Upper lobe of left lung (tissue), 4 donors: ENCODE data around the gene PDE9A.

Source experiments
- POLR2A ChIP-seq, 4 donors: fragments of 450-650 bp; IDR thresholded peaks; one replicate each; pipeline ENCODE4 v1.5.1; 2016 to 2017; ENCODE audit warnings: antibody characterized with exemption in 4 of 4, mild to moderate bottlenecking in 2 of 4
- POLR2AphosphoS5 ChIP-seq, 2 donors: sonication (generic); formaldehyde crosslinking; IDR thresholded peaks; one replicate each; pipeline ENCODE4 v1.5.1; 2017; ENCODE audit warnings: antibody characterized with exemption in 2 of 2
- TF ChIP-seq, protein P1 (sequence below), 6 experiments: fragments of 450-650 bp in 4 of 6; fragments of 200-600 bp in 2 of 6; sonication (generic) in 2 of 6; IDR thresholded peaks; one replicate each; pipeline ENCODE4 v1.5.1; 2016 to 2019; ENCODE audit warnings: antibody characterized with exemption in 6 of 6

DNA sequence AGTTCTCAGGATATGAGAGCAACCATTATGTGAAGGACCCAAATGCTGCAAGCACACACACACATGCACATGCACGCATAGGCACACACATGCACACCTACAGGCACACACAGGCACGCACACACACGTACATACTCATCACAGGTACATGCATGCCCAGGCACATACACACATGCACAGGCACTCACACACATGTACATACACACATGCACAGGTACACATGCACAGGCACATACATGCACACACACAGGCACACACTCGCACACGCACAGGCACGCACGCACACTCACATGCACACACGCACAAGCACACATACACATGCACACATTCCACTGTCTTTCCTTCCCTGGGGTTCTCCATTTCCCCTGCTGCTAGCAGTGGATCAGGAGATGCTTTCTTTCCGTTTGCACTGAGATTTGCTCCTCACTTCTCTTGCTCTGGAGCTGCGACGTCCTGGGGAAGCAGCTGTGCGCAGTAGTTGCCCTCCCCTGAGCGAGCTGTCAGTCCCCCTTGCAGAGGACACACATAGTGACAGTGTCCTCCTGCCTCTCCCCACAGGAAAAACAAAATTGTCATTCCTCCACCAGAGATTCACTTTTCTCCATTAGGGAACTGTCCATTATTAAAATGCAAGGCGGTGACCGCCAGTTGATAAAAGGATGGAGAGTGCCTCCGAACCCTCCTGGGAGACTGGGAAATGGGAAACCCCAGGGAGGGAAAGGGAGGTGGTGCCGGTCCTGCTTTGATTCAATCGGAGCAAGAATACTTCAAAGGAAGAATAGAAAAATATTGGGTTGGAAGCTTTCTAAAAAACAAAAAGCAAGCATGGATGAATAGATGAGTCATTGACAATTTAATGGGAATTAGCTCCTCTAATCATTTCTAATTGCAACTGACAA, 156.4 kb downstream of the PDE9A start:
- TF ChIP-seq, protein P1, sequence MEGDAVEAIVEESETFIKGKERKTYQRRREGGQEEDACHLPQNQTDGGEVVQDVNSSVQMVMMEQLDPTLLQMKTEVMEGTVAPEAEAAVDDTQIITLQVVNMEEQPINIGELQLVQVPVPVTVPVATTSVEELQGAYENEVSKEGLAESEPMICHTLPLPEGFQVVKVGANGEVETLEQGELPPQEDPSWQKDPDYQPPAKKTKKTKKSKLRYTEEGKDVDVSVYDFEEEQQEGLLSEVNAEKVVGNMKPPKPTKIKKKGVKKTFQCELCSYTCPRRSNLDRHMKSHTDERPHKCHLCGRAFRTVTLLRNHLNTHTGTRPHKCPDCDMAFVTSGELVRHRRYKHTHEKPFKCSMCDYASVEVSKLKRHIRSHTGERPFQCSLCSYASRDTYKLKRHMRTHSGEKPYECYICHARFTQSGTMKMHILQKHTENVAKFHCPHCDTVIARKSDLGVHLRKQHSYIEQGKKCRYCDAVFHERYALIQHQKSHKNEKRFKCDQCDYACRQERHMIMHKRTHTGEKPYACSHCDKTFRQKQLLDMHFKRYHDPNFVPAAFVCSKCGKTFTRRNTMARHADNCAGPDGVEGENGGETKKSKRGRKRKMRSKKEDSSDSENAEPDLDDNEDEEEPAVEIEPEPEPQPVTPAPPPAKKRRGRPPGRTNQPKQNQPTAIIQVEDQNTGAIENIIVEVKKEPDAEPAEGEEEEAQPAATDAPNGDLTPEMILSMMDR (IDR thresholded peaks at IDR 0.05): no peak
- no peak for TF ChIP-seq POLR2A (IDR thresholded peaks at IDR 0.05)
- TF ChIP-seq POLR2AphosphoS5 (IDR thresholded peaks at IDR 0.05): no peak
